SK-N-SH (cell line): ENCODE measurements around the gene ZNF444. TPM values are rescaled to one million over a fixed set of nuclear protein-coding genes. Genes with fewer than 3 reads are reported as not detected.

Experiments used
- CTCF ChIA-PET: fragments of 300-600, 350-600 bp; formaldehyde crosslinking; extraction: SDS; loops from one replicate; lab custom pipeline; 2021; lab: Yijun Ruan, JAX
- POLR2A ChIA-PET: fragments of 350-600 bp; sonication (Branson Sonifier 250); formaldehyde crosslinking; extraction: SDS; loops from one replicate; lab custom pipeline; 2020; ENCODE audit warnings: antibody characterized with exemption, inconsistent platforms; lab: Yijun Ruan, JAX
- DNase-seq: peaks from one replicate; pipeline ENCODE4 v3.0.0; 2012
- H2AFZ ChIP-seq: fragments of 200-600 bp; sonication (generic); 2 replicates; pipeline ENCODE4 v1.8.1; 2016; ENCODE audit warnings: antibody characterized with exemption, mild to moderate bottlenecking, low read depth
- H3F3A ChIP-seq: fragments of 200-600 bp; sonication (generic); replicated peaks from 2 replicates; pipeline ENCODE3; 2016; ENCODE audit warnings: antibody characterized with exemption, mild to moderate bottlenecking; ENCODE audit not compliant: insufficient read depth
- H3K27ac ChIP-seq, 2 experiments: fragments of 200-500 bp in 1 of 2; fragments of 200-600 bp in 1 of 2; sonication (Bioruptor generic) in 1 of 2; sonication (generic), shearing (Covaris generic) in 1 of 2; 2 replicates each; pipeline versions ENCODE4 v1.5.1 to v1.6.1; 2014 to 2016; ENCODE audit warnings: low read depth in 2 of 2, inconsistent platforms in 1 of 2, low read length in 1 of 2, mild to moderate bottlenecking in 1 of 2, mixed read lengths in 1 of 2
- H3K27me3 ChIP-seq: fragments of 200-600 bp; sonication (generic), shearing (Covaris generic); 2 replicates; pipeline ENCODE4 v1.6.1; 2016; ENCODE audit warnings: mixed run types; ENCODE audit not compliant: insufficient read depth
- H3K36me3 ChIP-seq, 2 experiments: fragments of 200-500 bp in 1 of 2; fragments of 200-600 bp in 1 of 2; sonication (Bioruptor generic) in 1 of 2; sonication (generic) in 1 of 2; replicated peaks in 1 of 2; 2 replicates each; pipeline versions ENCODE3 to v1.5.1; 2014 to 2016; ENCODE audit warnings: low read length in 1 of 2, mild to moderate bottlenecking in 1 of 2; ENCODE audit not compliant: insufficient read depth in 2 of 2, control insufficient read depth in 1 of 2
- H3K4me1 ChIP-seq, 2 experiments: fragments of 200-500 bp in 1 of 2; fragments of 200-600 bp in 1 of 2; sonication (Bioruptor generic) in 1 of 2; sonication (generic), shearing (Covaris generic) in 1 of 2; 2 replicates each; pipeline versions ENCODE4 v1.5.1 to v1.6.1; 2014 to 2016; ENCODE audit warnings: low read depth in 1 of 2, low read length in 1 of 2, mixed run types in 1 of 2; ENCODE audit not compliant: insufficient read depth in 2 of 2, control insufficient read depth in 1 of 2
- H3K4me2 ChIP-seq: fragments of 200-600 bp; sonication (generic), shearing (Covaris generic); 2 replicates; pipeline ENCODE4 v1.6.1; 2017; ENCODE audit warnings: mixed run types
- H3K4me3 ChIP-seq, 2 experiments: fragments of 200-500 bp in 1 of 2; fragments of 200-600 bp in 1 of 2; sonication (Bioruptor generic) in 1 of 2; sonication (generic), shearing (Covaris generic) in 1 of 2; 2 replicates each; pipeline versions ENCODE4 v1.5.1 to v1.8.1; 2014 to 2016; ENCODE audit warnings: low read depth in 2 of 2, inconsistent platforms in 1 of 2, low read length in 1 of 2, mild to moderate bottlenecking in 1 of 2, mixed read lengths in 1 of 2, moderate library complexity in 1 of 2
- H3K79me2 ChIP-seq: fragments of 200-600 bp; sonication (generic); 2 replicates; pipeline ENCODE4 v1.8.1; 2017; ENCODE audit warnings: mild to moderate bottlenecking; ENCODE audit not compliant: insufficient read depth
- H3K9ac ChIP-seq: fragments of 200-600 bp; sonication (generic); 2 replicates; pipeline ENCODE4 v1.6.1; 2017; ENCODE audit warnings: mixed run types
- H3K9me2 ChIP-seq: fragments of 200-600 bp; sonication (generic); 2 replicates; pipeline ENCODE4 v1.6.1; 2017; ENCODE audit warnings: mixed run types
- H3K9me3 ChIP-seq: fragments of 200-600 bp; sonication (generic); 2 replicates; pipeline ENCODE4 v1.6.1; 2017; ENCODE audit warnings: mixed run types, mild to moderate bottlenecking, moderate library complexity
- H4K20me1 ChIP-seq: fragments of 200-600 bp; sonication (generic); 2 replicates; pipeline ENCODE4 v1.6.1; 2017; ENCODE audit warnings: mild to moderate bottlenecking, mixed run types; ENCODE audit not compliant: insufficient read depth
- EP300 ChIP-seq, 2 experiments: IDR thresholded peaks; 2 replicates each; pipeline versions ENCODE4 v1.4.0 to v1.6.1; 2012; ENCODE audit warnings: borderline replicate concordance in 1 of 2, low read depth in 1 of 2, low read length in 1 of 2
- EZH2phosphoT487 ChIP-seq: fragments of 200-600 bp; sonication (generic); IDR thresholded peaks from 2 replicates; pipeline ENCODE4 v1.6.1; 2017; ENCODE audit warnings: low read depth, mixed run types, mild to moderate bottlenecking, antibody characterized with exemption, moderate library complexity, borderline replicate concordance
- FOXJ3 ChIP-seq: sonication (generic); formaldehyde crosslinking; IDR thresholded peaks from 2 replicates; pipeline ENCODE4 v1.5.1; 2020; ENCODE audit warnings: mild to moderate bottlenecking, missing genetic modification reagents
- FOXM1 ChIP-seq: IDR thresholded peaks from 2 replicates; pipeline ENCODE4 v1.4.0; 2012; ENCODE audit warnings: low read depth, mild to moderate bottlenecking
- JUND ChIP-seq: IDR thresholded peaks from 2 replicates; pipeline ENCODE4 v1.4.0; 2012
- POLR2AphosphoS5 ChIP-seq: IDR thresholded peaks from 2 replicates; pipeline ENCODE4 v1.6.1; 2012; ENCODE audit warnings: low read depth, low read length
- RAD21 ChIP-seq: IDR thresholded peaks from 2 replicates; pipeline ENCODE4 v1.6.1; 2012; ENCODE audit warnings: mild to moderate bottlenecking, low read length
- RXRA ChIP-seq: IDR thresholded peaks from 2 replicates; pipeline ENCODE4 v1.4.0; 2012; ENCODE audit warnings: low read depth, mild to moderate bottlenecking, borderline replicate concordance
- TEAD4 ChIP-seq: IDR thresholded peaks from 2 replicates; pipeline ENCODE4 v1.4.0; 2012; ENCODE audit warnings: mild to moderate bottlenecking, borderline replicate concordance; ENCODE audit not compliant: insufficient read depth
- WGBS: methylation state at CpG from one replicate; pipeline ENCODE4 v1.1.6; 2017; ENCODE audit warnings: low lambda C conversion rate; 5-methylcytosine and 5-hydroxymethylcytosine counted together
- polyA plus RNA-seq, 3 experiments: library from polyadenylated mRNA; depleted of rRNA; stranded (reverse); fragments of >200 nt; gene quantifications; 2 replicates each; pipeline ENCODE4 v1.2.3, GENCODE V29; 2012
- TF ChIP-seq, protein P1 (sequence below): IDR thresholded peaks from 2 replicates; pipeline ENCODE4 v1.6.1; 2012; ENCODE audit warnings: mild to moderate bottlenecking, low read depth, low read length, moderate library complexity
- TF ChIP-seq, protein P2 (sequence below): IDR thresholded peaks from 2 replicates; pipeline ENCODE4 v1.4.0; 2012; ENCODE audit warnings: low read depth

Gene ZNF444
- polyA plus RNA-seq, 1 of the 3 experiments (the other 2 are of a cell fraction) = 23.2 TPM

DNA sequence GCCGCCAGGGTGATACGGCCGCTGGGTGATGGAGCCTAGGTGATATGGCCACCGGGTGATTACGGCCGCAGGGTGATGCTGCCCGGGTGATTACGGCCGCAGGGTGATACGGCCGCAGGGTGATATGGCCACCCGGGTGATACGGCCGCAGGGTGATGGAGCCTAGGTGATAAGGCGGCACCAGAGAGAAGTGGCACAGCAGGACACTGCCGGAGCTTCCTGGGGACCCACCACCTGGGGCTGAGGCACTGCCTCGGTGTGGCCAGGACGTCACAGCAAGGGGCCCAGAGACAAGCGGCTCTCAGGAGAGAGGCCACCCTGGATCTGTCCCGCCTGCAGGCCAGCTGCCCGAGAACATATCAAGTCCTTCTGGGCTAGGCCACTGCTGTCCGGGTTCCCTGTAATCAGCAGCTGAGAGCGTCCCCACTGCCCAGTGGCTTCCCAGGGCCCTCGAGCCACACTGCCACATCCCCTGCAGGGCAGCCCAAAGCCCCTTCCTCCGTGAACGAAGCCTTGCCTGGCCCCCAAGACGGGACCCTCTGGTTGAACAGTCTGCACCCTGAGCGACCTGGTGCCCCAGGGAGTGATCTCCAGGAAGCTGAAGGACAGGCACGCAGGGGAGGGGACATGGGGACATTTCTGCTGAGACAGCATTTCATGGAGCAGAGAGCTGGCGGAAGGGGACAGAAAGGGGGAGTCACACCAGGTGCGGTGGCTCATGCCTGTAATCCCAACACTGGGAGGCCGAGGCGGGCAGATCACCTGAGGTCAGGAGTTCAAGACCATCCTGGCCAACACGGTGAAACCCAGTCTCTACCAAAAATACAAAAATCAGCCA lies 42.1 kb upstream of the ZNF444 start:
- POLR2A ChIA-PET = no interaction called here
- Histone ChIP-seq H3F3A (no peaks in the 10 kb centered on the region), H3K4me2 (no peak overlapping the region), H3K9ac (no peak overlapping the region), H2AFZ (no peak overlapping the region), H3K27me3 (no peaks in the 10 kb centered on the region), H3K4me3 (no peak overlapping the region), H3K36me3 (peaks cover 3 to 33% of the 10 kb centered on the region in 2 experiments), H4K20me1 (peaks cover 59% of the 10 kb centered on the region), H3K4me1 (no peaks in the 10 kb centered on the region; a peak in 1 of 4 replicates)
- CTCF ChIA-PET = interaction anchor here (1.0 to 1.5 kb wide), 4 partner anchors 18 to 154 kb away, joined by 3 to 9 read pairs (median 5); no protein-coding TSS in a partner anchor
- no peak for DNase-seq
- 95% methylated on average over 24 of the region's 34 CpGs for WGBS
- TF ChIP-seq POLR2AphosphoS5 (no peak), JUND (no peak), EP300 (IDR thresholded peaks at IDR 0.05; ENCODE audit: borderline replicate concordance in 1 of 2, low read depth in 1 of 2, low read length in 1 of 2) (no peak), RAD21 (no peak), FOXM1 (no peak), EZH2phosphoT487 (no peak), TEAD4 (no peak), RXRA (no peak), FOXJ3 (CRISPR knock-in tag) (no peak)
- TF ChIP-seq, protein P1, sequence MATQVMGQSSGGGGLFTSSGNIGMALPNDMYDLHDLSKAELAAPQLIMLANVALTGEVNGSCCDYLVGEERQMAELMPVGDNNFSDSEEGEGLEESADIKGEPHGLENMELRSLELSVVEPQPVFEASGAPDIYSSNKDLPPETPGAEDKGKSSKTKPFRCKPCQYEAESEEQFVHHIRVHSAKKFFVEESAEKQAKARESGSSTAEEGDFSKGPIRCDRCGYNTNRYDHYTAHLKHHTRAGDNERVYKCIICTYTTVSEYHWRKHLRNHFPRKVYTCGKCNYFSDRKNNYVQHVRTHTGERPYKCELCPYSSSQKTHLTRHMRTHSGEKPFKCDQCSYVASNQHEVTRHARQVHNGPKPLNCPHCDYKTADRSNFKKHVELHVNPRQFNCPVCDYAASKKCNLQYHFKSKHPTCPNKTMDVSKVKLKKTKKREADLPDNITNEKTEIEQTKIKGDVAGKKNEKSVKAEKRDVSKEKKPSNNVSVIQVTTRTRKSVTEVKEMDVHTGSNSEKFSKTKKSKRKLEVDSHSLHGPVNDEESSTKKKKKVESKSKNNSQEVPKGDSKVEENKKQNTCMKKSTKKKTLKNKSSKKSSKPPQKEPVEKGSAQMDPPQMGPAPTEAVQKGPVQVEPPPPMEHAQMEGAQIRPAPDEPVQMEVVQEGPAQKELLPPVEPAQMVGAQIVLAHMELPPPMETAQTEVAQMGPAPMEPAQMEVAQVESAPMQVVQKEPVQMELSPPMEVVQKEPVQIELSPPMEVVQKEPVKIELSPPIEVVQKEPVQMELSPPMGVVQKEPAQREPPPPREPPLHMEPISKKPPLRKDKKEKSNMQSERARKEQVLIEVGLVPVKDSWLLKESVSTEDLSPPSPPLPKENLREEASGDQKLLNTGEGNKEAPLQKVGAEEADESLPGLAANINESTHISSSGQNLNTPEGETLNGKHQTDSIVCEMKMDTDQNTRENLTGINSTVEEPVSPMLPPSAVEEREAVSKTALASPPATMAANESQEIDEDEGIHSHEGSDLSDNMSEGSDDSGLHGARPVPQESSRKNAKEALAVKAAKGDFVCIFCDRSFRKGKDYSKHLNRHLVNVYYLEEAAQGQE = no peak
- TF ChIP-seq, protein P2, sequence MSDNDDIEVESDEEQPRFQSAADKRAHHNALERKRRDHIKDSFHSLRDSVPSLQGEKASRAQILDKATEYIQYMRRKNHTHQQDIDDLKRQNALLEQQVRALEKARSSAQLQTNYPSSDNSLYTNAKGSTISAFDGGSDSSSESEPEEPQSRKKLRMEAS = no peak
- TF ChIP-seq, all 33 proteins: peak for 0
- no peaks in the 10 kb centered on the region for H3K9me2 ChIP-seq
- peaks cover 53% of the 10 kb centered on the region for H3K79me2 ChIP-seq
- no peak overlapping the region for H3K27ac ChIP-seq
- H3K9me3 ChIP-seq = no peaks in the 10 kb centered on the region
